Mesothelial cell of epicardium (in vitro differentiated cells): ENCODE results near the gene PPP1R26. TPM values are rescaled to one million over a fixed set of nuclear protein-coding genes. Genes with fewer than 3 reads are reported as not detected.

Experiments used
- DNase-seq, 2 experiments: peaks; one replicate each; pipeline ENCODE4 v3.0.0; 2021; ENCODE audit warnings: low spot score in 2 of 2; ENCODE audit not compliant: unreplicated experiment in 2 of 2
- H3K27ac Mint-ChIP-seq: 2 replicates; pipeline ENCODE4 v1.8.0; 2021; ENCODE audit warnings: mixed read lengths
- H3K27me3 Mint-ChIP-seq: 2 replicates; pipeline ENCODE4 v1.8.0; 2021; ENCODE audit warnings: low read depth, mixed read lengths
- H3K36me3 Mint-ChIP-seq: 2 replicates; pipeline ENCODE4 v1.8.0; 2021; ENCODE audit warnings: mixed read lengths
- H3K4me1 Mint-ChIP-seq: 2 replicates; pipeline ENCODE4 v1.8.0; 2021; ENCODE audit warnings: mixed read lengths
- H3K4me3 Mint-ChIP-seq: 2 replicates; pipeline ENCODE4 v1.8.0; 2021; ENCODE audit warnings: mild to moderate bottlenecking, moderate library complexity, mixed read lengths
- H3K9me3 Mint-ChIP-seq: 2 replicates; pipeline ENCODE4 v1.8.0; 2021; ENCODE audit warnings: mixed read lengths
- CTCF ChIP-seq: fragments of 200-600 bp; sonication (generic); IDR thresholded peaks from one replicate; pipeline ENCODE4 v1.5.0; 2021; ENCODE audit warnings: antibody characterized with exemption; ENCODE audit not compliant: unreplicated experiment
- total RNA-seq: library from RNA; stranded (reverse); gene quantifications from 3 replicates; pipeline ENCODE4 v1.2.1, GENCODE V29; 2021

PPP1R26 gene
- total RNA-seq, 1 donor from 2014 or later = 27.9 TPM

DNA sequence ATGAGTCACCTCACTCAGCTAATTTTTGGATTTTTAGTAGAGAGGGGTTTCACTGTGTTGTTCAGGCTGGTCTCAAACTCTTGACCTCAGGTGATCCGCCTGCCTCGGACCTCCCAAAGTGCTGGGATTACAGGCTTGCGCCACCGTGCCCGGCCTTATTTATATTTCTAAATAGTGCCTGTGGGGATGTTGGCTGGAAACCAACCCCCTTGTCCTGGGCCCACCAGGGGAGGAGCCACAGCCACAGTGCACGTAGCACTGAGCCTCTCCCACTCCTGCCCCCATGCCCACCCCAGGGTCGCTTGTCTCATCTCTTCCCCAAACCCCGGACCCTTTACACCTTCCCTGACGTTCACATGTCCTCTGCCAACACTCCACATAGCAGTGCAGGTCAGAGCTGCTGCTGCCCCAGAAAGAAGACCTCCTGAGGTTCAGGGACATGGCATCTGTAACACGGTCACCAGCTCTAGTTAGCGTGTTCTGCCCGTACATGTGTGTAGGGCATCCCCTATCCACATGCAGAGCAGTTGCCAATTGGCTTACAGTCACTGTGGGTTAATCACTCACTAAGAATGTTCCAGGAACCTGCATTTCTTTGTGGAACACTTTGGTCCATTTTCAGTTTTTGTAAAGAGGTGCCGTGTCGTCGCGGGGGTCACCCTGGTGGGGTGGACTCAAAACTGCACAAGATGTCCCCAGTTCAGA lies 10.7 kb downstream of the PPP1R26 start:
- no peak for DNase-seq
- Mint-ChIP-seq H3K9me3 (no peaks in the 10 kb centered on the region), H3K27me3 (no peaks in the 10 kb centered on the region), H3K36me3 (peaks cover 3% of the 10 kb centered on the region), H3K27ac (no peak overlapping the region), H3K4me1 (no peaks in the 10 kb centered on the region), H3K4me3 (no peak overlapping the region)
- TF ChIP-seq CTCF = no peak

DNA sequence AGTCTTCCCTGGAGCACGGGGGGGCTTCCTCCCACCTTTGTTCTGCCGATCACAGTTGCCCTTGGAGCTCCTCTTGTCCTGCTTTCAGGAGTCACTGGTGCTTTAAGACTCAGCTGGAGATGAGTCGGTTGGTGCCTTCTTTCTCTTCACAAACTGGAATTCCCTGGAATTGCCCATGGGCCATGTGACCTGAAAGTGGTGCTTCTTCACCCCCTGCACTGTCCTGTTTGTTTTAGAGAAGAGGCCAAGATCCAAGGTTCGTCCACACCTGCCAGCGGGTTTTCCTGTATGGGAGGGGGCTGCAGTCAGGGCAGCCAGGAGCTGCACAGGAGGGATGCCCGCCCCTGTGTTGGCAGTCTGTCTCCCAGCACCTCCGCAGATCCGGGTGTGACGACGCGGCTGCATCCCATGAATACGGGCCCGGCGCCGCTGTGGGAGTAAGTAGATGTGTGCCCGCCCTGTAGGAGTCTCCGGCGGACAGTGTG lies 11.4 kb downstream of the PPP1R26 start:
- H3K9me3 Mint-ChIP-seq = no peaks in the 10 kb centered on the region
- no peaks in the 10 kb centered on the region for H3K27me3 Mint-ChIP-seq
- no peak for TF ChIP-seq CTCF
- no peaks in the 10 kb centered on the region for H3K36me3 Mint-ChIP-seq
- H3K4me3 Mint-ChIP-seq = no peak overlapping the region
- no peak for DNase-seq
- H3K27ac Mint-ChIP-seq = no peak overlapping the region
- H3K4me1 Mint-ChIP-seq = no peaks in the 10 kb centered on the region

DNA sequence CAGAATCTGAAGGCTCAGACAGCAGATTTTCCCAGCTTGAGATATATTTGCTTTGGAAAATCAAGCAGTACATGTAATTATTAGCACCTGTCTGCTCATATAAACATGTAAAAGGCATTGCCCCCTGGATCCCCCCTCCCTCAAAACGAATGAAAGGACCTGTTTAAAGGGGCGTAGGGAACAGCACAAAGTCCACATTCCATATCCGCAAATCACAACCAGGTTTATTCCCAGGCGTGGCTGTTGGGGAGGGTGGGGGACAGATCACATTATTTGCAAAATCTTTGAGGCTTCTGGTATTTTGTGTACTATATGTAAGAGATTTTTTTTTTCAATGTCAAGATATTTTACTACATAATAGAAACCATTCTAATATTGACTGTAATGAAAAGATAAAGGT lies 12.2 kb downstream of the PPP1R26 start:
- Mint-ChIP-seq H3K4me3 (no peak overlapping the region), H3K4me1 (no peaks in the 10 kb centered on the region), H3K27me3 (no peaks in the 10 kb centered on the region), H3K36me3 (no peaks in the 10 kb centered on the region), H3K27ac (no peak overlapping the region), H3K9me3 (no peaks in the 10 kb centered on the region)
- no peak for TF ChIP-seq CTCF
- no peak for DNase-seq

- Mint-ChIP-seq H3K9me3 (no peaks in the 10 kb centered on the region), H3K27ac (no peak overlapping the region), H3K27me3 (no peaks in the 10 kb centered on the region), H3K4me3 (no peak overlapping the region), H3K4me1 (no peaks in the 10 kb centered on the region), H3K36me3 (no peaks in the 10 kb centered on the region)
- no peak for DNase-seq
- no peak for TF ChIP-seq CTCF
These were observed 13.5 kb downstream of the PPP1R26 start for GRCh38 chr9:135492886-135493669.

DNA sequence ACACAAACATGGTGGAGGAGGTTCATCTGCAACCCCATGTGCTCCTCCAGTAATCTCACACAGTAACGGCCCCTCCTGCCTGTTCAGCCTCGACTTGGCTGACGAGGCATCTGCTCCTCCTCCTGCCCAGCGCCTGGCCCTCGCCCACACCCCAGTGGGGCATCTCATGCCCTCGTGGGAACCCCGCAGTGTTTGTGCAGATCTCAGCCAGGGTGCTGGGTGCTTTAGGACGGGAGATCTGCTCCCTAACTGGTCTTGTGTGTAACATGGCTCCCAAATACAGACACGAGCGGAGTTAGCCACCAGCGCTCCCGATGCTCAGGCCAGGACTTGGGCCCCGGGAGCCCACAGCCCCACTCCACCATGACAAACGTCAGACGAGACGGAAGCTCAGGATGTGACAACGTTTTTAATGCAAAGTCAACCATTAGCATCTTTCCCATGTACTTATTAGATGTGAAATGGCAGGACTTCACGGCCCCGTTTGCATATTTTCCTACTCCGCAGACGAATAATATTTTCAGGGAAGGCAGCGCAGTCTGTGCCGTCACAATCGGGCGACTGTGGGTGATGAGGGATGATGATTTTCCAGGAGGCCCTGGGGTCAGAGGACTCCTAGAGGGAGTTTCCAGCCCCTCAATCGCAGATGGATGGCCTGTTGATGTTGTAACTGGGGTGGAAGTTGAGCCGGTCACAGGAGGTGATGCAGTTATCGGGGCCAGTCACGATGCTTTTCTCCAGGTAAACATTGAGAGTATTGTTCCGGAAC lies 15.4 kb downstream of the PPP1R26 start:
- Mint-ChIP-seq H3K4me3 (no peak overlapping the region), H3K27me3 (no peaks in the 10 kb centered on the region), H3K9me3 (no peaks in the 10 kb centered on the region), H3K36me3 (no peaks in the 10 kb centered on the region), H3K4me1 (peaks cover 3% of the 10 kb centered on the region), H3K27ac (no peak overlapping the region)
- DNase-seq = no peak
- TF ChIP-seq CTCF = no peak
